Measurements from ENCODE around the gene OR7A5.

DNA sequence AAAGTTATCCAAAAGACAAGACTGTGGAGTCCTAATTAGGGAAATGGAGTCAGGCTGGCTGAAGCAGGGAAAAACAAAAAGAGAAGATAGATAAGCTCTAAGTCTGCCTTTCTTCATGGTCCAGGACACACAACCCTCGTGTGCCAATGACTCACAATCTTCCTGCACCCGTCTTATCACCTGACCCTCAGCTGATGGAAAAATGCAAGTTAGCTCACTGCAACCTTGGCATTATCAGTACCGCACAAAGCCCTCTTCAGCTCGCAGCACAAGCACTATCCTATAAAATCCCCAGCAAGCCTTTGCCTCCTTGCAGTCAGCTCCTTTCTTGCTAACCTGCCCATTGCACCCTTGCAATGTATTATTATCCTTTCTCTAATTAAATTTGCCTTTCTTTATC lies 4.3 kb downstream of the OR7A5 start:
- TF ChIP-seq EZH2 (IDR thresholded peaks at IDR 0.05; ENCODE audit: borderline replicate concordance, insufficient read depth, low read length, poor library complexity, severe bottlenecking): no peak
- TF ChIP-seq, protein P1, sequence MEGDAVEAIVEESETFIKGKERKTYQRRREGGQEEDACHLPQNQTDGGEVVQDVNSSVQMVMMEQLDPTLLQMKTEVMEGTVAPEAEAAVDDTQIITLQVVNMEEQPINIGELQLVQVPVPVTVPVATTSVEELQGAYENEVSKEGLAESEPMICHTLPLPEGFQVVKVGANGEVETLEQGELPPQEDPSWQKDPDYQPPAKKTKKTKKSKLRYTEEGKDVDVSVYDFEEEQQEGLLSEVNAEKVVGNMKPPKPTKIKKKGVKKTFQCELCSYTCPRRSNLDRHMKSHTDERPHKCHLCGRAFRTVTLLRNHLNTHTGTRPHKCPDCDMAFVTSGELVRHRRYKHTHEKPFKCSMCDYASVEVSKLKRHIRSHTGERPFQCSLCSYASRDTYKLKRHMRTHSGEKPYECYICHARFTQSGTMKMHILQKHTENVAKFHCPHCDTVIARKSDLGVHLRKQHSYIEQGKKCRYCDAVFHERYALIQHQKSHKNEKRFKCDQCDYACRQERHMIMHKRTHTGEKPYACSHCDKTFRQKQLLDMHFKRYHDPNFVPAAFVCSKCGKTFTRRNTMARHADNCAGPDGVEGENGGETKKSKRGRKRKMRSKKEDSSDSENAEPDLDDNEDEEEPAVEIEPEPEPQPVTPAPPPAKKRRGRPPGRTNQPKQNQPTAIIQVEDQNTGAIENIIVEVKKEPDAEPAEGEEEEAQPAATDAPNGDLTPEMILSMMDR (IDR thresholded peaks at IDR 0.05; ENCODE audit: poor library complexity, severe bottlenecking): no peak
- no peak for TF ChIP-seq EP300 (conservative IDR thresholded peaks at IDR 0.05; ENCODE audit: poor library complexity, severe bottlenecking)
- no peak for TF ChIP-seq POLR2AphosphoS5 (IDR thresholded peaks at IDR 0.05)
